EL (cell line): ENCODE data around the gene IGSF23.
"Not testable (repeated sequence)": the region's sequence is repeated elsewhere in the genome, so short reads cannot be mapped to it uniquely, and the experiment has no call there.

Experiments used
- DNase-seq: peaks from one replicate; pipeline ENCODE4 v3.0.0-alpha.2; 2016

IGSF23 gene

DNA sequence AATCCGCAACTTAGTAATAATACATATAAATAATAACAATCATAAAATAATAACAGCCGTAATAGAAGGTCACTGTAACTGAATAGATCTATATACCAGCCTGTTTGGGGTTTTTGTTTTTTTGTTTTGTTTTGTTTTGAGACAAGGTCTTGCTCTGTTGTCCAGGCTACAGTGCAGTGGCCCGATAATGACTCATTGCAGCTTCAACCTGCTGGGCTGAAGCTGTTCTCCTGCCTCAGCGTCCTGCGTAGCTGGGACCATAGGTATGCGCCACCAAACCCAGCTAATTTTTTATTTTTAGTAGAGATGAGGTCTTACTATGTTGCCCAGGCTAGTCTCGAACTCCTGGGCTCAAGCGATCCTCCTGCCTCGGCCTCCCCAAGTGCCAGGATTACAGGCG is 950 bp downstream of the IGSF23 start:
- no peak for DNase-seq

- no peak for DNase-seq
Measured at GRCh38 chr19:44615863-44616247, 2.5 kb downstream of the IGSF23 start.

- no peak for DNase-seq
Measured at GRCh38 chr19:44617110-44617880, 3.9 kb downstream of the IGSF23 start.

DNA sequence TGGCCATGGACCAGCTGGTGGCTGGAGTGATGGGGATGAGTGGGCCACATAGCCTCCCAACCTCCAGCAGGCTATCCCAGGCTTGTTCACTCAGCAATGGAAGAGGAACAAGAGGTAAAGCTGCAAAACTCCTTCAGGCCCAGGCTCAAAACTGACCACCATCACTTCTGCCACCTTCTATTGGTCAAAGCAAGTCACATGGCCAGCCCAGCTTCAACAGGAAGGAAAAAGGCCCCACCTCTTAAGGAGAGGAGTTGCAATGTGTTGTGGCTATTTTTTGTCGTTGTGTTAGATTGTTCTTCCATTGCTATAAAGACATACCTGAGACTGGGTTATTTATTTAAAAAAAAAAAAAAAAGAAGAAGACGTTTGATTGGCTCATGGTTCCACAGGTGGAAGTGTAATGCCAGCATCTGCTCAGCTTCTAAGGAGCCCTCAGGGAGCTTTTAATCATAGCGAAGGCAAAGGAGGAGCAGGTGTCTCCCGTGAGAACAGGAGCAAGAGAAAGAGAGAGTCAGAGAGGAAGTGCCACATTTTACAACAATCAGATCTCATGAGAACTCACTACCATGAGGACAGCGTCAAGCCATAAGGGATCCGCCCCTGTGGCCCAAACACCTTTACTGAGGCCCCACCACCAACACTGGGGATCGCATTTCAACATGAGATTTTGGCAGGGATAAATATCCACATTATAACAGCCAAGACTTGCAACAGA is 5.4 kb downstream of the IGSF23 start:
- DNase-seq: no peak

DNA sequence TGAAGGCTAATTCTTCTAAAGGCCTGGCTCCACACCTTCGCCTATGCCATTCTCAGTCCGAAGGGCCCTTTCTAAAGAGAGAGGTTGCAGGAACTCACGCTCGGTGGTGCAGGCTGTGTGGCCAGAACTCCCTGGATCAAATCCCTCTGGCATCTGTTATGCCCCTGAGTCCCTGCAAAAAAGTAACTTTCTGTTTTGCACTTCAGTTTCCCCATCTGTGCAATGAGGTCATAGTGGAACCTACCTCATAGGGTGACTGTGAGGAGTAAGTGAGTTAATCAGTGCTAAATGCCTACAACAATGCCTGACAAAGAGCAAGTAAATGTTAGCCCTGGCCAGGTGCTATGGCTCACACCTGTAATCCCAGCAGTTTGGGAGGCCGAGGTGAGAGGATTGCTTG is 7.3 kb downstream of the IGSF23 start:
- no peak for DNase-seq

- no peak for DNase-seq
Measured at GRCh38 chr19:44621367-44621766, 8.0 kb downstream of the IGSF23 start.

GRCh38 chr19:44623080-44623479 is 9.7 kb downstream of the IGSF23 start:
- DNase-seq: peak; percentile 51

DNA sequence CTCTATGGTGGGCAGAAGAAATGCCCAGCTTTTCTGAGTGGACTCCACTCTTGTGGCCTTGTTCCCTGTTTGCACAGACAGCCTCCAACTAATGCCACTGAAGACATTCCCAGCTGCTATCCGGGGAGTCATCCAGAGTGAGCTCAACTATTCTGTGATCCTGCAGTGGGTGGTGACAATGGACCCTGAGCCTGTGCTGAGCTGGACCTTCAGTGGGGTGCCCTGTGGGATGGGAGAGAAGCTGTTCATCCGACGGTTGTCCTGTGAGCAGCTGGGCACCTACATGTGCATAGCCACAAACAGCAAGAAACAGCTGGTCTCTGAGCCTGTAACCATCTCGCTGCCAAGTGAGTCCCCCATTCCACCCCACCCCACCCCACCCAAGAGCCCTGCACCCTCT is 10.3 kb downstream of the IGSF23 start:
- DNase-seq: no peak

GRCh38 chr19:44624840-44625354 is 11.5 kb downstream of the IGSF23 start:
- no peak for DNase-seq

GRCh38 chr19:44625637-44626036 is 12.3 kb downstream of the IGSF23 start:
- peak; percentile 68 for DNase-seq

GRCh38 chr19:44626048-44626624 is 12.8 kb downstream of the IGSF23 start:
- peak; percentile 99 for DNase-seq

DNA sequence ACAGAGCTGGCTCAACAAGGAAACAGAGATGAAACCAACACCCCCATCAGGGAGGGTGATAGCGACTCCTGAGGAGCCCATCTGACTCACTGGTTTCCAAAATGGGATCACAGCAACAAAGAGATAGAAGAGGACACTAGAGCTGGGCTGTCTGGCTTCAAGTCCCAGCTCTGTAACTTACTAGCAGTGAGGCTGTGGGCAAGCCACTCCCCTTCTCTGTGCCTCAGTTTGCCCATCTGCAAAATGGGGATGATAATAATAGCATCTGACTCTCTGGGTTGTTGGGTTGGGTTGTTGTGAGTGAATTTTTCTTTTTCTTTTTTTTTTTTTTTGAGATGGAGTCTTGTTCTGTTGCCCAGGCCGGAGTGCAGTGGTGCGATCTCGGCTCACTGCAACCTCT is 14.3 kb downstream of the IGSF23 start:
- DNase-seq: no peak

DNA sequence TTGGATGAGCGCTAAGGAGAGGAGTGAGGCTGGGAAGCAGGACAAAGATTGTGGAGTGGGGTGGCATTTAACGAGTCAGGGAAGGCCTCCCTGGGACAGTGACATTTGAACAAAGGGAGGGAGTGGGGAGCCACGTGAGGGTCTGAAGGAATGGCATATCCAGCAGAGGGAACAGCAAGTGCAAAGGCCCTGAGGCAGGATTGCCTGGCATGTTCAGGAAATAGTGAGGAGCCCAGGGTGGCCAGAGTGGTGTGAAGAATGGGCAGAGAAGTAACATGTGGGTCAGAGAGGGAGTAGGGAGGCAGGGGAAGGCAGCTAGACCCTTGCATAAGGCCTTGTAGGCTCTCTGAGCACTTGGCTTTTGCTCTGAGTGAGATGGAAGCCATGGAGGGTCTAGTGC is 15.4 kb downstream of the IGSF23 start:
- no peak for DNase-seq

- not testable (repeated sequence) for DNase-seq
Measured at GRCh38 chr19:44631611-44632010, 18.2 kb downstream of the IGSF23 start.

GRCh38 chr19:44634058-44634457 is 20.7 kb downstream of the IGSF23 start:
- not testable (repeated sequence) for DNase-seq

DNA sequence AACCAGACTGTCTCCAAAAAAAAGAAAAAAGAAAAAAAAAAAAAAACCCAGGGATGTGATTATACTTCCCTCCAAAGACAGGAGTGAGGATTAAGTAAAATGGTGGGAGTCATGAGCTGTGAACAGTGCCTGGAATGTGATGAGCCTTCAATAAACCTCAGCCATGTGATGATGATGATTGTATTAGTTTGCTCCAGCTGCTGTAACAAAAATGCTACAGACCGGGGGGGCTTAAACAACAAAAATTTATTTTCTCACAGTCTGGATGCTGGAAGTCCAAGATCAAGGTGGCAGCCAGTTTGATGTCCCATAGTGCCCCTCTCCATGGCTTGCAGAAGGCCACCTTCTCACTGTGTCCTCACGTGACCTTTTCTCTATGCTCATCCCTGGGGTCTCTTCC is 21.4 kb downstream of the IGSF23 start:
- DNase-seq: no peak

DNA sequence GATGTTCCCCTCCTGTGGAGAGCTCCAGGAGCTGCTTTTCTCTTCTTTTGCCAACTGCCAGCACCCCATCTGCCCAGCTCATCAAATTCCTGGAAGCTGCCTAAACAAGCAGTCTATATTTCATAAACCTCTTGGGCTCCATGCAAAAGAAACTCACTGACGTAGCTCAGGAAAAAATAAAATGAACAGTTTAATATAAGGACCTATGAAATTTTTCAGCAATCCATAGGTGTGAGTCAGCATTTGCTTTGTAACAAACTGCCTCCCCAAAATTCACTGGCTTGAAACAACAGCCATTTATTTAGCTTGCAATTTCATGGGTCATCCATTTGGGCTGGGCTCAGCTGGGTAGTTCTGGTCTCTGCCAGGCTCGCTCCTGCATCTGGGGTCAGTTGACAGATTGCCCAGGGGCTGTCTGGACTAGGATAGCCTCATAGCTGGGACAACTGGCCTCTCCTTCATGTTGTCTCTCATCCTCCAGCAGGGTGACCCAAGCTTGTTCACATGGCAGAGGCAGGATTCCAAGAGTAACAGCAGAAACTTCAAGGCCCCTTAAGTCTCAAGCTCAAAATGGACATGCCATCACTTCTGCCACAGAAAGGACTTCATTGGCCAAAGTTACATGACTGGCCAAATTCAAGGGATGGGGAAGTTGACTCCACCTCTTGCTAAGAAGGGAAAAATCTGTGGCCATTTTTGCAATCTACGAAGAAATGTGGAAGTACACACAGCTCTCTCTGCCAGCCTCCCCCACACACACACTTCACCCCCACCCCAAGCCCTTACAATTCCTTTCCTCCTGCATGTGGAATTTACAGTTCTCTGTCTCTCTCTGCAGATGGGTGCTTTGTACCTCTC is 22.4 kb downstream of the IGSF23 start:
- peak; percentile 87 for DNase-seq

DNA sequence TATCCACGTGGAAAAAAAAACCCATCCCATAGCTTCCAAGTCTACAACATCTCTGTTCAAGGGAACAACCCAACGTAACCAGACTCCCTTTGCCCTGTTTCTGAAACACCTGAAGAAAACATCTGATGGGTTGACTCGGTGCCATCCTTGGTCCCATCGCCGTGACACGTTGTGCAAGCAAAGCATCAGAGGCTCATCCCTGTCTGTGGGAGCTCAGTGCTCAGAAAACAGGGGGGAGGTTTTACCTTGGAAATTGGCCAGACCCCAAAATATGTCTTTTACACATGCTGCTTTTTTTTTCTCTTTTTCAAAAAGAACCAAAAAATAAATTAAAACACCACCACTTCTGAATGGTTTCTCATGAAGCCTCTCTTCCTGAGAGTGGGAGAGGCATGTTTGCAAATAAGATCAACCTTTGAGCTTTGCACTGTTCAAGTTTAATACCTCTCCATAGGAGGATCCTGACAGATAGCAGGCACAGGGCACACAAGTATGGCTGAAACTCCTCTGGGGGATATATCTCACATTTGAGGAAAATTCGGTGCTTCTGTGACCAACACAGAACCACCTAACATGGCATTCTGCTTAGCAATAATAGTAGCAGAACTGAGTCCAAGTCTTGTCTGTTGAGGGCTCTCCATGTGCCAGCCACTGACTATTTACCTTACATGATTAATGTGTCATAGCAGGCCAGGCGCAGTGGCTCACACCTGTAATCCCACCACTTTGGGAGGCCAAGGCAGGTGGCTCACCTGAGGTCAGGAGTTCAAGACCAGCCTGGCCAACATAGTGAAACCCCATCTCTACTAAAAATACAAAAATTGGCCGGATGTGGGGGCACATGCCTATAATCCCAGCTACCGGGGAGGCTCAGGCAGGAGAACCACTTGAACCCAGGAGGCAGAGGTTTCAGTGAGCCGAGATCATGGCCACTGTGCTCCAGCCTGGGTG is 23.4 kb downstream of the IGSF23 start:
- no peak for DNase-seq

GRCh38 chr19:44637390-44637764 is 24.0 kb downstream of the IGSF23 start:
- no peak for DNase-seq

- DNase-seq: peak; percentile 59
Measured at GRCh38 chr19:44640518-44640917, 27.2 kb downstream of the IGSF23 start.

DNA sequence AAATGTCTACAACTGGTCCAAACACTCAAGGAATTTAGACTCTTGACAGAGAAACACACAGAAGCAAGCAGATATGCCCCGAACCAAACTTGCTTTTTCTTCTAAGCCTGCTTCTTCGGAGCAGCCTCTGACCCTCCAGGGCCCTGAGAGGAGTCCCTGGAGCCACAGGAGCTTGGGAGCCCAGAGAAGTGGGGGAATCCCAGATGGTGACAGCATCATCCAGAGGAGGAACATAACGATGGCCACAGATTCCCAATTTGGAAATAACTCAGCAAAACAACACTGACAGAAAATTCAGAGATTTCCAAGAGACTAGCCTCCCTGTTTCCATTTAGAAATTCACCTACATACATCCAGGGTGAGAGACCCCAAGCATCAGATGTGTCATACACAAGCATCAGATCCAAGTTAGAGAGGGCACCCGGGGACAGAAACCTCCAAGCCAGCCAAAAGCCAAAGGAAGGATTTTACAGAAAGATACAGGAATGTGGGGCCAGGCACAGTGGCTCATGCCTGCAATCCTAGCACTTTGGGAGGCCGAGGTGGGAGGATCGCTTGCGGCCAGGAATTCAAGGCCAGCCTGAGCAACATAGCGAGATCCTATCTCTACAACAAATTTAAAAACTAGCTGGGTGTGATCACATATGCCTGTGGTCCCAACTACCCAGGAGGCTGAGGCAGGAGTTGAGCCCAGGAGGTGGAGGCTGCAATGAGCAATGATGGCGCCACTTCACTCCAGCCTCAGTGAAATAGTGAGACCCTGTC is 28.3 kb downstream of the IGSF23 start:
- DNase-seq: no peak
